ENCODE results near the gene FFAR1. TPM values are rescaled to one million over a fixed set of nuclear protein-coding genes. Genes with fewer than 3 reads are reported as not detected.
"Not testable (repeated sequence)": the region's sequence is repeated elsewhere in the genome, so short reads cannot be mapped to it uniquely, and the experiment has no call there.

Gene FFAR1
- total RNA-seq, 2 experiments from 2014 or later = 0.23 to 0.35 TPM

DNA sequence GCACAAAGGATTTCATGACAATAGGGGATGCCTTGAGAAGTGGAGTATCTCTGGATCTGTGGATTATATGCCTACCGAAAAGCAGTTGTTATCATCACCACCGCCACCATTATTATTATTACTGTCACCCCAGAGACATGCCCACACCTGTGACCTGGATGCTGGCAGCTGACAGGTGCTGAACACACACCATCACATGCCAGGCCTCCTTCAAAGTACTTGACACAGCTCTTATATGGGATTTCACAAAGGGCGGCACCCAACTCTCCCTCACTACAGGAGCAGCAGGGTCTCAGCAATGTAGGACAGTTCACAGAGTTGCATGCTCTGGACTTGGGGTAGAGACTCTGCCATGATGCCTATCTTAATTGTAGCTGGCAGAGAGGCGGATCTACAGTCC is 17.6 kb downstream of the FFAR1 start:
- POLR2A ChIA-PET = no interaction called here
- intact Hi-C loops (cut with DNase I, micrococcal nuclease) = no loop called here

DNA sequence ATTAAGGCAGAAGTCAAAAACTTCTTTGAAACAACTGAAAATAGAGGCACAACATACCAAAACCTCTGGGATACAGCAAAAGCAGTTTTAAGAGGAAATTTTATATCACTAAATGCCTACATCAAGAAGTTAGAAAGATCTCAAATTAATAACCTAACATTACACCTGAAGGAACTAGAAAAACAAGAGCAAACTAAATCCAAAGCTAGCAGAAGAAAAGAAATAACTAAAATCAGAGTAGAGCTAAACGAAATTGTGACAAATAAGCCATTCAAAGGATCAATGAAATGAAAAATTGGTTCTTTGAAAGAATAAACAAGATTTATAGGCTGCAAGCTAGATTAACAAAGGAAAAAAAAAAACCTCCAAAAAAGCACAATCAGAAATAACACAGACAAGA is 20.7 kb downstream of the FFAR1 start:
- POLR2A ChIA-PET = no interaction called here
- ATAC-seq (no peak), DNase-seq (no peak)
- intact Hi-C loops (cut with DNase I, micrococcal nuclease) = no loop called here
- Mint-ChIP-seq H3K36me3 (ENCODE audit: low read depth) (no peaks in the 10 kb centered on the region), H3K4me3 (no peak overlapping the region), H3K9me3 (ENCODE audit: low read depth) (no peaks in the 10 kb centered on the region), H3K27me3 (peaks cover 9% of the 10 kb centered on the region), H3K4me1 (peaks cover 5% of the 10 kb centered on the region), H3K27ac (no peak overlapping the region)
- CTCF ChIA-PET = interaction anchor here (0.9 to 1.0 kb wide), 2 partner anchors 16 to 34 kb away, joined by 3 read pairs; no protein-coding TSS in a partner anchor

More for the DNA sequence above, 17.6 kb downstream of the FFAR1 start:
- H3K4me3 Mint-ChIP-seq = no peak overlapping the region
- H3K4me1 Mint-ChIP-seq = peaks cover 5% of the 10 kb centered on the region
- no peaks in the 10 kb centered on the region for H3K36me3 Mint-ChIP-seq (ENCODE audit: low read depth)
- no peak overlapping the region for H3K27ac Mint-ChIP-seq
- CTCF ChIA-PET = interaction anchor here (0.6 kb wide), 1 partner anchor 130 kb away, joined by 3 read pairs; no protein-coding TSS in a partner anchor
- ATAC-seq = no peak
- no peak for DNase-seq
- no peaks in the 10 kb centered on the region for H3K9me3 Mint-ChIP-seq (ENCODE audit: low read depth)
- peaks cover 18% of the 10 kb centered on the region for H3K27me3 Mint-ChIP-seq

- Mint-ChIP-seq H3K36me3 (ENCODE audit: low read depth) (no peaks in the 10 kb centered on the region), H3K27me3 (peaks cover 9% of the 10 kb centered on the region), H3K9me3 (ENCODE audit: low read depth) (no peaks in the 10 kb centered on the region), H3K4me3 (no peak overlapping the region), H3K27ac (no peak overlapping the region), H3K4me1 (peaks cover 9% of the 10 kb centered on the region)
- intact Hi-C loops (cut with DNase I, micrococcal nuclease) = no loop called here
- DNase-seq (no peak), ATAC-seq (no peak)
- ChIA-PET CTCF (no interaction called here), POLR2A (no interaction called here)
Observed at GRCh38 chr19:35369522-35369921, 21.8 kb downstream of the FFAR1 start.

- Mint-ChIP-seq H3K9me3 (ENCODE audit: low read depth) (no peaks in the 10 kb centered on the region), H3K27ac (no peak within 1 kb of the TSS), H3K4me1 (peaks cover 15% of the 10 kb centered on the region), H3K36me3 (ENCODE audit: low read depth) (no peaks in the 10 kb centered on the region), H3K4me3 (no peak within 1 kb of the TSS), H3K27me3 (peaks cover 7% of the 10 kb centered on the region)
- CTCF ChIA-PET = interaction anchor here (0.6 kb wide), 1 partner anchor 194 kb away, joined by 4 read pairs; no protein-coding TSS in a partner anchor
- DNase-seq (no peak), ATAC-seq (no peak)
- intact Hi-C loops (cut with DNase I, micrococcal nuclease) = no loop called here
- POLR2A ChIA-PET = no interaction called here
Observed at GRCh38 chr19:35370722-35371121, 23.0 kb downstream of the FFAR1 start, which contains the start of gene GPR42. GPR42 (plus strand) TSS chr19:35371068; CDS start chr19:35371360, 292 bp downstream.

DNA sequence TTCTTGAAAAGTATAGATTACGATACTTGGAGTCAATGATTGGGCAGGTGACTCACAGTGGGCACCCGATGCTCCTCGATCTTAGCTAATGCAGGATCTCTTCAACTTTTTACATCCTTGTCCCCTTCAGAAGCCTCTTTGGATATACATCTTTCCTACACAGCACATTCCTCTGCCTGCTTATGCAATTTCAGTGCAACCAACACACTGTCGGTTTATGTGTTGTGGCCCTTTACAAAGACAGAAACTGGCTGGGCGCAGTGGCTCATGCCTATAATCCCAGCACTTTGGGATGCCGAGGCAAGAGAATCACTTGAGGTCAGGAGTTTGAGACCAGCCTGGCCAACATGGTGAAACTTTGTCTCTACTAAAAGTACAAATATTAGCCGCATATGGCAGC is 25.8 kb downstream of the FFAR1 start:
- peaks cover 5% of the 10 kb centered on the region for H3K27me3 Mint-ChIP-seq
- no peak for DNase-seq
- peaks cover 10% of the 10 kb centered on the region for H3K4me1 Mint-ChIP-seq
- POLR2A ChIA-PET = no interaction called here
- H3K27ac Mint-ChIP-seq = no peak overlapping the region
- H3K36me3 Mint-ChIP-seq (ENCODE audit: low read depth) = no peaks in the 10 kb centered on the region
- no peak for ATAC-seq
- CTCF ChIA-PET = interaction anchor here (0.6 kb wide), 3 partner anchors 17 to 562 kb away, joined by 3 to 5 read pairs (median 3); no protein-coding TSS in a partner anchor
- intact Hi-C loops (cut with DNase I, micrococcal nuclease) = no loop called here
- H3K9me3 Mint-ChIP-seq (ENCODE audit: low read depth) = no peaks in the 10 kb centered on the region
- no peak overlapping the region for H3K4me3 Mint-ChIP-seq

DNA sequence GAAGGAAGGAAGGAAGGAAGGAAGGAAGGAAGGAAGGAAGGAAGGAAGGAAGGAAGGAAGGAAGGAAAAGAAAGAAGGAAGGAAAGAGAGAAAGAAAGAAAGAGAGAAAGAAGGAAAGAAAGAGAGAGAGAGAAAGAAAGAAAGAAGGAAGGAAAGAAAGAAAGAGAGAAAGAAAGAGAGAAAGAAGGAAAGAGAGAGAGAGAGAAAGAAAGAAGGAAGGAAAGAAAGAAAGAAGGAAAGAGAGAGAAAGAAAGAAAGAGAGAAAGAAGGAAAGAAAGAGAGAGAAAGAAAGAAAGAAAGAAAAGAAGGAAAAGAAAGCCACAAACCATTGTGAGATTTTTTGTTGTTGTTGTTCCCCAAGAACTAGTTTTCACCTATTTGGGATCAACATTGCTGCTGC is 26.3 kb downstream of the FFAR1 start:
- CTCF ChIA-PET = interaction anchor here (0.6 kb wide), 1 partner anchor 561 kb away, joined by 3 read pairs; no protein-coding TSS in a partner anchor
- POLR2A ChIA-PET = not testable (repeated sequence)

DNA sequence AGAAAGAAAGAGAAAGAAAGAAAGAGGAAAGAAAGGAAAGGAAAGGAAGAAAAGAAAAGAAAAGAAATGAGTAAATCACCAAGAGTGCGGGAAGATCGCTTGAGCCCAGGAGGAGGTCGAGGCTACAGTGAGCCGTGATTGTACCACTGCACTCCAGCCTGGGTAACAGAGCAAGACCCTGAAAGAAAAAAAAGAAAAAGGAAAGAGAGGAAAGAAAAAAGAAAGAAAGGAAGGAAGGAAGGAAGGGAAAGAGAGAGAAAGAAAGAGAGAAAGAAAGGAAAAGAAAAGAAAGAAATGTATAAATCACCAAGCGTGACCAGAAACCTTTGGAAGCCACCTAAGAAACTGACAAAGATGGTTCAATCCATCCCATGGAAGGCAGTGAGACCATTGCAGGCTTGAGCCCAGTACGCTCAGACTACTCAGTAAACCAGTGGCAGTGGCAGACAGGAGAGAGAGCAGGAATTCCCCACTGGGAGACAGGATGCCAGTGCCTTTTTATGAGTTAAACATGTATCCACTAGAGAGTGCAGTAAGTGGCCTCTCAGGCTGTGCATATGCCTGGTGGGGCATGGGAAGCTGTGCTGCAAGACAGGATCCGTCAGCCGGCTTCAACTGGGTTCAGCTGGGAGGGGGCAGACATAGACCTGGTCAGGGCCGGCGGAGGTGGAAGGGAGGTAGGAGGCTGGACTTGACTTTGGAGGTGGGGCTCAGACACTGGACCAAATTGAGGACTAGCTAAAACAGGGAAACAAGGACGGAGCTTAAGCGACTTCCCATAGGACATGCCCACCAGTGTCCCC is 28.0 kb downstream of the FFAR1 start:
- no peaks in the 10 kb centered on the region for H3K36me3 Mint-ChIP-seq (ENCODE audit: low read depth)
- CTCF ChIA-PET = interaction anchor here (2.3 kb wide), 1 partner anchor 23 kb away, joined by 9 read pairs; no protein-coding TSS in a partner anchor
- H3K4me3 Mint-ChIP-seq = no peak overlapping the region
- intact Hi-C loops (cut with DNase I, micrococcal nuclease) = no loop called here
- ATAC-seq (no peak), DNase-seq (no peak)
- peaks cover 4% of the 10 kb centered on the region for H3K27me3 Mint-ChIP-seq
- POLR2A ChIA-PET = no interaction called here
- no peaks in the 10 kb centered on the region for H3K9me3 Mint-ChIP-seq (ENCODE audit: low read depth)
- no peak overlapping the region for H3K27ac Mint-ChIP-seq
- peaks cover 10% of the 10 kb centered on the region for H3K4me1 Mint-ChIP-seq

More for the DNA sequence above, 26.3 kb downstream of the FFAR1 start:
- H3K27me3 Mint-ChIP-seq; H3K27ac Mint-ChIP-seq; intact Hi-C loops (cut with DNase I, micrococcal nuclease); ATAC-seq; H3K4me1 Mint-ChIP-seq; H3K9me3 Mint-ChIP-seq (ENCODE audit: low read depth); H3K4me3 Mint-ChIP-seq; H3K36me3 Mint-ChIP-seq (ENCODE audit: low read depth); DNase-seq: not testable (repeated sequence)

GRCh38 chr19:35377656-35378055 is 30.0 kb downstream of the FFAR1 start:
- Mint-ChIP-seq H3K4me3 (no peak overlapping the region), H3K36me3 (ENCODE audit: low read depth) (no peaks in the 10 kb centered on the region), H3K27ac (no peak overlapping the region), H3K4me1 (peaks cover 10% of the 10 kb centered on the region), H3K9me3 (ENCODE audit: low read depth) (no peaks in the 10 kb centered on the region), H3K27me3 (peaks cover 11% of the 10 kb centered on the region)
- POLR2A ChIA-PET = no interaction called here
- intact Hi-C loops (cut with DNase I, micrococcal nuclease) = no loop called here
- DNase-seq (no peak), ATAC-seq (no peak)
- CTCF ChIA-PET = interaction anchor here (1.3 to 2.3 kb wide), 3 partner anchors 9 to 96 kb away, joined by 3 to 9 read pairs (median 6); no protein-coding TSS in a partner anchor

DNA sequence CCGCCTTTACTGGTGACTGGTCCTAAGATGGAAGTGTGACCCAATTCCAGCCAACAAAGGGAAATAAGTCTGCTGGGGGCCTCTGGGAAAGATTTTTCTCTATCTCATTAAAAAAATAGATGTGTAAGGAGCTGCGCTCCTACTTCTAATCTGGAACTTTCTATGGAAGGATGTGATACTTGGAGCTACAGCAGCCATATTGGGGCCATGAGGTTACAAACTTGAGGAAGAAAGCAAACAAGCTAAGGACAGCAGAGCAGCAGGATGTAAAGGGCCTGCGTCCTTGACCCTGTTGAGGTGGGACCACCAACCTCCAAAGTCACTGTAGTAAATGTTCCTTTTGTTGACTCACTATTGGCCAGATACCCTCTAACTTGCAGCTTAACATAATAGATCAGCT is 30.7 kb downstream of the FFAR1 start:
- H3K9me3 Mint-ChIP-seq (ENCODE audit: low read depth) = no peaks in the 10 kb centered on the region
- no peak for ATAC-seq

DNA sequence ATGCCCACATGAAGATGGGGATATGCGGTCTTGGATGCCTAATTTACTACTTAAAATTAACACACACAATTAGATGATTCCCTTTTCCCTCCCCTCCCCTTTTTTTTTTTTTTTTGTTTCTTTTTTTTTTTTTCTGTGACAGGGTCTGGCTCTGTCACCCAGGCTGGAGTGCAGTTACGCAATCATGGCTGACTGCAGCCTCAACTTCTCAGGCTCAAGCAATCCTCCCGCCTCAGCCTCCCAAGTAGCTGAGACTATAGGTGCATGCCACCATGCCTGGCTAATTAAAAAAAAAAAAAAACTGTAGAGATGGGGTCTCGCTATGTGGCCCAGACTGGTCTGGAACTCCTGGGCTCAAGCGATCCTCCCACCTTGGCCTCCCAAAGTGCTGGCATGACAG is 31.8 kb downstream of the FFAR1 start:
- CTCF ChIA-PET = interaction anchor here (2.0 kb wide), 1 partner anchor 131 kb away, joined by 6 read pairs; no protein-coding TSS in a partner anchor
- intact Hi-C loops (cut with DNase I, micrococcal nuclease); H3K36me3 Mint-ChIP-seq (ENCODE audit: low read depth); POLR2A ChIA-PET; H3K9me3 Mint-ChIP-seq (ENCODE audit: low read depth); DNase-seq; H3K27ac Mint-ChIP-seq; ATAC-seq; H3K4me3 Mint-ChIP-seq; H3K4me1 Mint-ChIP-seq: not testable (repeated sequence)
- H3K27me3 Mint-ChIP-seq = peaks cover 13% of the 10 kb centered on the region

More for the DNA sequence above, 30.7 kb downstream of the FFAR1 start:
- ChIA-PET CTCF (interaction anchor here (0.6 to 2.0 kb wide), 4 partner anchors 9 to 132 kb away, joined by 3 to 6 read pairs (median 6); no protein-coding TSS in a partner anchor), POLR2A (no interaction called here)
- Mint-ChIP-seq H3K36me3 (ENCODE audit: low read depth) (no peaks in the 10 kb centered on the region), H3K27me3 (peaks cover 13% of the 10 kb centered on the region), H3K4me1 (peaks cover 10% of the 10 kb centered on the region), H3K4me3 (no peak overlapping the region), H3K27ac (no peak overlapping the region)
- intact Hi-C loops (cut with DNase I, micrococcal nuclease) = no loop called here
- no peak for DNase-seq

DNA sequence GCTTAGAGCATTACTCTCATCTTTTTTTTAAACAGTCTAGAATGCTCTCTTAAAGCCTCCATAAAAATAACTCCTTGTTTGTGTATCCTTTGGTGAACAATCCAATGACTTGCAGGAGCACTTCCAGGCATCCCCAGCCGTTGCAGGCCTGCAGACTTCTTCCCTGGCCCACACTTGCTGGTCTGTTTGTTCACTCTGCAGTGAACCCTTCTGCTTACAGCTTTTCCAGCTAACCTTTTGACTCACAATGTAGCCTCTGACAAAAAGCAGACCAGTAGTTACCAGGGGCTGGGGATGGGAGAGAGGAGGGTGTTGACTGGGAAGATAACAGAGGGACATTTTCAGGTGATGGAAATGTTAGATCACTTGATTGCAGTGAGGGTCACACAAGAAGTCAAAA is 32.3 kb downstream of the FFAR1 start:
- ChIA-PET POLR2A (no interaction called here), CTCF (interaction anchor here (2.0 kb wide), 1 partner anchor 130 kb away, joined by 6 read pairs; no protein-coding TSS in a partner anchor)
- H3K27me3 Mint-ChIP-seq = peaks cover 15% of the 10 kb centered on the region
- H3K36me3 Mint-ChIP-seq (ENCODE audit: low read depth) = no peaks in the 10 kb centered on the region
- H3K4me1 Mint-ChIP-seq = peaks cover 3% of the 10 kb centered on the region
- no peak overlapping the region for H3K27ac Mint-ChIP-seq
- intact Hi-C loops (cut with DNase I, micrococcal nuclease) = no loop called here
- H3K9me3 Mint-ChIP-seq (ENCODE audit: low read depth) = peaks cover 2% of the 10 kb centered on the region
- DNase-seq = no peak
- no peak for ATAC-seq
- H3K4me3 Mint-ChIP-seq = no peak overlapping the region

Data from activated CD4-positive, alpha-beta T cell treated with anti-CD3 and anti-CD28 coated beads for 36 hours (primary cell).